GM21381 (cell line): ENCODE results near the gene PTPRM.
"Not testable (repeated sequence)": the region's sequence is repeated elsewhere in the genome, so short reads cannot be mapped to it uniquely, and the experiment has no call there.

ENCODE experiments used
- ATAC-seq: cut with Tn5 transposase; IDR thresholded peaks from one replicate; pipeline ENCODE4 v1.9.1; 2021; ENCODE audit warnings: mild to moderate bottlenecking, moderate library complexity; ENCODE audit not compliant: unreplicated experiment

Gene PTPRM

DNA sequence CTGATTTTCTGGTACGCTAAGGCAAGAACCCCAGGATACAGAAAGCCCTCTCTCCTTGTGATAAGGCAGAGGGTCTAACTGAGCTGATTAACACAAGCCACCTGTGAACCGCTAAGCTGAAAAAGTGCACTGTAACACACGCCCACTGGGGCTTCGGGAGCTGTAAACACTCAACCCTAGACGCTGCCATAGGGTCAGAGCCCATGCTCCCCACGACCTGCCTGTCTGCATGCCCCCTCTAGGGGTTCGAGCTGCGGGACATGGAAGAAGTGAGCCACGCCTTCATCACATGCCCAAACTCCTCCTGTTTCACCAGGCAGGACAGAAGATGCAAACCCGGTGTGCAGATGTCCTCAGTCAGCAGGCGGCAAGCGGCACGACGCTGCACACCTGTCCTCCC, 868.3 kb downstream of the PTPRM start:
- no peak for ATAC-seq

GRCh38 chr18:8439055-8439454, 871.9 kb downstream of the PTPRM start:
- ATAC-seq, result no peak

DNA sequence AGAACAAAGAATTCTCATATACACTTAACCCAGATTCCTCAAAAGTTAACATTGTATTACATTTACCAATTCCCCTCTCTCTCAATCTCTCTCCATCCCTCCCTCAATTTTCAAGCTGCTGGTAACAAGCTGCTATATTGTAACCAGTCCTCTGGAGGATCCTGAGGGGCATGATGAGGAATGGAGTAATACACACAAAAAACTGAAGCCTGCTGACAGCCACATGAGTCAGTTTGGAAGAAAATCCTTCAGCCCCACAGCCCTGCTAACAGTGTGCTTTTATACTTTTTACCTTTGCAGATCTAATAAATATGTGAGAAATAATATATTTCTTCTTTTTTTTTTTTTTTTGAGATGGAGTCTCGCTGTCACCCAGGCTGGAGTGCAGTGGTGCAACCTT, 876.4 kb downstream of the PTPRM start:
- no peak for ATAC-seq

DNA sequence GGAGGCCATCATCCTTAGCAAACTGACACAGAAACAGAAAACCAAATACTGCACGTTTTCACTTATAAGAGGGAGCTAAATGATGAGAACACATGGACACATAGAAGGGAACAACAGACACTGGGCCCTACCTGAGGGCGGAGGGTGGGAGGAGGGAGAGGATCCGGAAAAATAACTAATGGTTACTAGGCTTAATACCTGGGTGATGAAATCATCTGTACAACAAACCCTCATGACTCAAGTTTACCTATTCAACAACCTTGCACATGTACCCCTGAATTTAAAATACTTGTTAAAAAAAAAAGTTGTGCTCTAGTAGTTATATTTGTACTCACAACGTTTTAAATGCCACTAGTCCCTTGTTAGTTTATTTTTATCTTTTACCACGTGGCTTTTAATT, 879.8 kb downstream of the PTPRM start:
- ATAC-seq, result not testable (repeated sequence)

DNA sequence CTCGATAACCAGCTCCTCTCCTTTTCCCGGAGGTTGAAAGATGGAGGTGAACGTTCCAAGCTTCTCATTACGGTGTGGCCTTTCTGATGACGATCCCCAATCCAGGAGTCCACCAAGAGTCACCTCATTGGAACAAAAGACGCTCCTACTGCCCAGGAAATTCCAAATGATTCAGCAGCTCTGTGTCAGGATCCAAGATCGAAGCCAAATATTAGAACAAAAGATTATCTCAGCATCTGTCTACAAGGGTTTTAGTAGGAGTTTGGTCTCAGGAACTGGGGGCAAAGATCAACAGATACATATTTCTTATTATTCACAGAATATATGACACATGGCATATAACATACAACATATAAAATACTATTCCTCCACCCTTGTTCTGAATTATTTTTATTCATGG, 881.0 kb downstream of the PTPRM start:
- no peak for ATAC-seq

DNA sequence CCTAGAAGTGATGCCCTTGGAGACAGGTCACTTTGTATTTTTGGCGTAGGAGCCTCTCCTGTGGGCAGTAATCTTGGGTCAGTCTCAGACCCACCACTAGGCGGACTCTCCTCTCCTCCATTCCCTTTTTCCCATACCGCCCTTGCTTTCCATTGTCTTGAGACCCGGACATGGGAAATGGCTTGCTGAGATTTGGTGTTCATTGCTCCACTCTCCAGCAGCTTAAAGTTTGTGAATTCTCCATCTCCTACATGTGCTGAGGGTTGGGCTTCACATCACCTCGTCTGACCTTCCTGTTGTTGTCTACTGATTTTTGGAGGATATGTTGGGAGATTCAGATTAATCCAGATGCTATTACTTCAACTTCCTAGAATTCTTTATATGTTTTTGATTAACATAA, 882.9 kb downstream of the PTPRM start:
- no peak for ATAC-seq

DNA sequence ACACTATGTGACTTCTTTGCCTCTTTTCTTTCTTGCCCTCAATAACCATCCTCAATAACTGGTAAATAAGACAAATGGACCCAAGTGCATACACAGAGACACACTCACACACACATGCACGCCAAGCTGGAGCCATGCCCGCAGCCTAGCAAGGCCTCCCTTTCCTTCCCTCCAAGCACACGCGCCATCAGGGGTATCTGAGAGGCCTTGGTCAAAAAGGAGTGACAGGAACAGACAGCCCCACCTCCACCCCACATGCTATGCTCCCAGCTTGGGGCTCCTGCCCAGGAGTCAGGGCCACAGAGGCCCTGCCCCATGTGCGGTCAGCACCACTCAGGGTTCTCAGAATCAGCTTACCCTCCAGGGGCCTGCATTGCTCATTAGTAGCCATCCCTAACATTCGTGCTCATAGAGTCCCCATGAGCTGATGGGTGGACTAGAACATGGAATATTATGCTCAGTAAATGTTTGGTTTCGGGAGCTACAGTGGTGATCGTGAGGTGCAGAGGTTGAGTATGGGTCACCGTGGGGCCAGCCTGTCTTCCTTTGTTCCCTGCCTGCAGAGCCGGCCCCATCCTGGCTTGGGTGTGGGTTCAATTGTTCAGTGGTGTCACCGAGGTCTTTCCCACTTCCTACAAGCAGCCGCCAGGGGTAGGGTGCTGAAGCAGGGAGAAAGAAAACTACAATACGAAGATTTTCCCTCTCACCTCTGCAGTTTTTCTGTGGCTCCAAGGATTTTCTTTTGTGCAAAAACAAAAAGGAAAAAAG, 884.0 kb downstream of the PTPRM start:
- no peak for ATAC-seq

DNA sequence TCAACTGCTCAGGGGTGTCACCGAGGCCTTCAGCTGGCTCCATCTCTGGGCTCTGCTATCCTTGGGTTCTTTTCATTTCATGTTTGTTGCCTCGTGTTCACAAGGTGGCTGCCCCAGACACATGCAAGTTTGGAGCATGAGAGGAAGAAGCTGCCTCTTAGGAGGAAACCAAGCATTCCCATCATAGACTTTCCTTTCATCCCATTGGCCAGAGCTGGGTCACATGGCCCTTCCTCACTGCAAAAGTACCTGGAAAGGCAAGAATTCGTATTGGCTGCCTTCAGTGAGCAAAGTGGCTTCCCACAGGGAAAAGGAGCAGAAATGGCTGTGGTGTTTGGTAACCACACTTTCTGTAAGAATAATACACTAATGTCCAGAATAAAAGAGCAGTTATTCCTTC, 886.4 kb downstream of the PTPRM start:
- ATAC-seq, result no peak

GRCh38 chr18:8454136-8454535, 887.0 kb downstream of the PTPRM start:
- ATAC-seq, result no peak

- ATAC-seq, result no peak
Observed at GRCh38 chr18:8455661-8456614, 888.8 kb downstream of the PTPRM start.
